NCI-H345 (cell line): ENCODE measurements around the gene ERFL.
"Not testable (repeated sequence)": the region's sequence is repeated elsewhere in the genome, so short reads cannot be mapped to it uniquely, and the experiment has no call there.

Experiments
- DNase-seq: peaks from one replicate; lab custom pipeline; 2025; lab: John Stamatoyannopoulos, UW

ERFL gene

GRCh38 chr19:41941410-41942202, 13.4 kb upstream of the ERFL start:
- no peak for DNase-seq

DNA sequence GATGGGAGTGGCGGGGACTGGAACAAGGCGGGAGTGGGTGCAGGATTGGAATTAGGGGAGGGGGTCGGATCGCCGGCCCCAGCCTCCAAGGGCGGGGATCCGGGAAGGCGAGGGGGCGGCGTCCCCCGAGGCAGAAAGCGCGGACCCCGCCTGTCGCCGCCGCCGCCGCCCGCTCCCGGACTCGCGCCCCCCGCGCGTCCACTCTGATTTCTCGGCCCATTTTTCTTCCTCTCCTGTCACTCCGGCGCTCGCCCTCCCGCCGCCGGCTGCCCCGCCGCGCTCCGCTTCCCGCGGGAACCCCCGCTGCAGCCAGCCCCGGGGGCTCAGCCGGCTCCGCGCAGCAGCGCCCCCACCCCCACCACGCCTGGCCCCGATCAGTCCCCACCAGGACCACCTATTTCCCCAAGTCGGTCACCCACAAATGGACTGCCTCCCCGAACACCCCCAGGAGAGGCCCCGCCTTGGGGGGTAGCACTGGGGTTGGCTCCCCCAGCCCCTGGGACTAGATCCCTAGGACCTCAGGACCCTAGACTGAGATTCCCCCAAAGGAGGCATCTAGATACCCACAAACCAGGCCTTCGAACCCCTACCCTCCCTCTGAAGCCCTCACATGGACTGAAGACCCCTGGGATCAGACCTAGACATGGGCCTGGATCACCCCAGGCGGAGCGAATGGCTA, 12.6 kb upstream of the ERFL start:
- DNase-seq, result no peak

DNA sequence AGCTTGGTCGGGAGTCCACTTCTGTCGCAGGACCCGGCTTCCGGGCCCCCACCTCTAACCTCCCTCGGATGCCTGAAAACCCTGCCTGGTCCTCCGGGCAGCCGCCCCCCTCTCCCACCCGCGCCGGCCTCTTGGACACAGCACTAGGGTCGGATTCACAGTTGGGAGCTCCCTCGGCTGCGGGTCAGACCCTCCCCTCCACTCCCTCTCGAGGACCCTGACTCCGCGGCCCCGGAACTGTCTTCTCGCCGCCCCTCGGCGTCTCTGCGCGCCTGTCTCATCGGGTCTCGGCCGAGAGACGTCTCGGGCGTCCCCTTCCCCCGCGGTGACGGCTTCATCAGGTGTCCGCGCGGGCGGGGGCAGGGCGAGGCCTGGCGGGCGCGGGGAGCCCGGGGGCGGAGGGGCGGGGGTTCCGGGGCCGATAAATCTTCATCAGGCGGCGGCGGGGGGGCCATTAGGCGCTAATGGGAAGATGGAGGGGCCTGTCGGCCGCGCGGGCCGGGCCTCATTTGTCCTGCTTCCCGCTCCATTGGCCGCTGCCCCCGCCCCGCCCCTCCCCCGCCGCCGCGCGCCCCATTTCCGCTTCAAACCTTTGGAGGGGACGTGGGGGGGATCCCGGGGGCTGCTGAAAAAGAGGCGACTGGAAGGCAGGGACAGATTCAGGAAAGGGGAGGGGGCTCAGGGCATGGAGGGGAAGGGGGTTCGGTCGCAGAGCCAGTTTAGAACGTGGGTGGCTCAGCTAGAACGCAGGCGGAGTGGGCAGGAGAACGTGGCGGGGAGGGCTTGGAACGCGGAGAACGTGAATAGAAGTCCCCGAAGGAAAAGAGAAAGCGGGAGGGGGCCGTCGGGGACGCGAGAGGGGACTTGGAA, 11.8 kb upstream of the ERFL start:
- DNase-seq, result no peak

GRCh38 chr19:41939209-41939608, 11.0 kb upstream of the ERFL start:
- not testable (repeated sequence) for DNase-seq

GRCh38 chr19:41937525-41938468, 9.5 kb upstream of the ERFL start:
- DNase-seq, result no peak

GRCh38 chr19:41936961-41937360, 8.7 kb upstream of the ERFL start:
- DNase-seq, result no peak

GRCh38 chr19:41936416-41936850, 8.2 kb upstream of the ERFL start:
- no peak for DNase-seq

DNA sequence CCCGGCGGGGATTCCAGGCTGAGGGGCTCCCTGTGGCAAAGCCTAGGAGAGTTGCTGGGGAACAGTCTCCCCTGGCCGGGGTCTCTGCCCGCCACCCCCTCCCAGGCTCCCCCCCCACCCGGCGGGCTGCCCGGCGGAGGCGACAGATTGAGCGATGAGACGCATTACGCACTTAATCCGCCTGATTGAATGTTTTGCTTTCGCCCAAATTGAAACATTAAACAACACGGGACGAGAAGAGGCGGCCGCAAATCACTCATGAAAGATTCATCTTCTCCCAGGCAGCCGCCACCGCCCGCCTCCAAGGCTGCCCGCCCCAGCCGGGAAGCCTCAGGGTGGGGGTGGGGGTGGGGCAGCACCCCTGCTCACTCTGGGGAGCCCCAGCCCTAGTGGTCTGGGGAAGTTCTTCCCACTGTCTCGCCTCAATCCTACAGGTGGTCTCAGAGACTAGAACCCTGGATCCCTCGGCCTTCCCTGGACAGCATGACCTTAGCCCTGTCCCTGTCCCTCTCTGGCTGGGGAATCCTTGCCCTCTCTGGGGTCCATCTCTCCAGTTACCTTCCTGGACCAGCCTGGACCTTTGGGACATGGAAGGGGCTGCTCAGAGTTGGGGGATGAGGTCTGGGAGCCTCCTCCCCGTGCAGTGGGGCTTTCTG, 7.6 kb upstream of the ERFL start:
- no peak for DNase-seq

DNA sequence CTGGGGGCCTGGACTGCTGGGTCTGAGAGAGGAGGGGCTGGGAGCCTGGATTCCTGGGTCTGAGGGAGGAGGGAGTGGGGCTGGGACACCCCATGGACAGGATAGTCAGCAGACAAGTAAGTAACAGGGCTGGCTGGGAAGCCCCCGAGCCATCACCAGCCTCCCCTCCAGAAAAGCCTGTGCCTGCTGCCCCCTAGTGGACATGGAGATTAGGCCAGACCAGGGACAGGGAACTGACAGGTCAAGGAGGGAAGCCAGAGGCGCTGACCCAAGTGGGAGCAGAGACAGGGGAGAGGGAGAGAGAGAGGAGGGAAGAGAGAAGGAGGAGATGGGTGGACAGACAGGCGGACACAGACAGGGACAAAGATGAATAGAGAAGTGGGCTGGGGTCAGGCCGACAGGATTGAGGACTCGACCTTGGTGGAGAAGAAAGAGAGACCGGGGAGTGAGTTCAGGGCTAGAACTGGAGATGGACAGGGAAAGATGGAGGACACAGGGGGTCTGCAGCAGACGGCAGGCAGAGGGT, 6.7 kb upstream of the ERFL start:
- DNase-seq, result peak; percentile 46

DNA sequence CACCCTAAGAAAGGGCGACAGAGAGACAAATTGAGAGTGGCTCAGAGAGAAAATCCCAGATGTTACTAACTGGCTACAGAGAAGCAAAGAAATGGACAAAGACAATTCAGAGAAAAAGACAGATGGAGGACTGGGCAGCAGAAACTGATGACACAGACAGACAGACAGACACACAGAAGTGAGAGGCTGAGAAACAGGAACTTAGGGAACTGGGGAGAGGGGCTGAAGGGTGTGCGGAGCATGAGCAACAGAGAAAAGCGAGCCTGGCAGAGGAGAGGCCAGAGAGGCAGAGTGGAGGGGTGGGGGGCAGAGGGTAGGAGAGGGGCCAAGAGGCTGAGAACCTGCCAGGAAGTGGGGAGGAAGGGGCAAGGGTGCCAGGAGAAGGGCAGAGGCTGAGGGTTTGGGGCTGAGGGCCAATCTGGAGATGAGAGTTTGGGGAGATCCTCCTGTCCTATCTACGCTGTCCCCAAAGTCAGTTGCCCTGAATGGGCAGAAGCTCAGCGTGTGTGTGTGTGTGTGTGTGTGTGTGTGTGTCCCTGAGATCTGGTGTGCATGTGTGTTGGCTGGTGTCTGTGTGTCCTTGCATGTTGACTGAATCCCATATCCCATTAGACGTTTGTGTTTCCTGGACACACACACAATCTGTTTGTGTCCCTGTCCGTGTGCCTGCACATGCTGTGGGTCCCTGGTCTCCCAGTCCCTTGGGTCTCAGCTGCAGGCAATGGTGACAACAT, 5.6 kb upstream of the ERFL start:
- no peak for DNase-seq

GRCh38 chr19:41932720-41933332, 4.6 kb upstream of the ERFL start:
- no peak for DNase-seq

DNA sequence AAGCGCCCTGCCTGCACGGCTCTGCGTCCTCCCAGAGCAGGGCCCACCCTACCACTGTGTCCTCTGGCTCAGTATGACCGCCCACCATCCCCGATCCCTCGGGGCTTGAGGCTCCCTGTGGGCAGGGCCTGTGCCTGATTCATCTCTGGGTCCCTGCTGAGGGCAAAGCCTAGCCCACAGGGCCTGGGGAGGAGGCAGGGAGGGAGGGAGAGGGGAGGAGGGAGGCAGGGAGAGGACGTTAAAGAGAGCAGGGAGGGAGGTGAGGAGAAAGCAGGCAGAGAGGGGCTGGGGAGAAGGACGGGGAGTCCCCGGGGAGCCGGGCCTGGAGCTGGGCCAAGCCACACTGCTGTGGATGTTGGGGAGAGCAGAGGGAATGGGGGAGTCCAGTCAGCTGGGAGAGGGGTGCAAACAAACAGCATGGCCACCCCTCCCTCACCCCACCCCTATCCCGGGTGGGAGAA, 4.0 kb upstream of the ERFL start:
- DNase-seq, result no peak

DNA sequence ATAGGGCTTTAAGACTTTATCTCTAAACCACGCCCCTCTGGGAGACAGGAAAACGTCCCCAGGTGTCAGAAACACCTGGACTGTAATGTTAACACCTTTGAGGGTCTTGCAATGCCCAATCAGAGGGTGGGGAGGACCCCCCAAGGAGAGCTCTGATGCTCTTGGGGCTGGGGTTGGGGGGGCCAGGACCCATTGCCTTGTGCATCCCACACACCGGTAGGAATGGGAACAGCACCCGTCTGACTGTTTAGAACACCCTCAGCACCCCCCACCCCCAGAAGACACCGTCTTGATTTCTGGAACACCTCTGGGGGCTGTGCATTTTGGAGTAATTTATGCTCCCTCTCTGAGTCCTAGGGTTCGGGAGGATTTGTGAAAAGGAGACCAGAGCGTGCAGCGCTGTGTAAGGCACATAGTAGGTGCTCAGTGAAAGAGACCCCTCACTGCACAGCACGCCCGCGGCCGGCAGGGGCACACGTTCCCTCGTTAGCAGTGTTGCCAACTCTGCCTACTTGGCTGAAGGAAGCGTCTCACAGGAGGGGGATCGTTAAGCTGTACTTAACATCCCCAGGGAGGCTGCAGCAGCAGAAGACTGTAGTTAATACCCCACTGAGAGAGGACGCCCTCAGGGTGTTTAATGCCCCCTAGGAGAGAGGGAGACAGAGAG, 2.8 kb upstream of the ERFL start:
- DNase-seq, result peak; percentile 43

DNA sequence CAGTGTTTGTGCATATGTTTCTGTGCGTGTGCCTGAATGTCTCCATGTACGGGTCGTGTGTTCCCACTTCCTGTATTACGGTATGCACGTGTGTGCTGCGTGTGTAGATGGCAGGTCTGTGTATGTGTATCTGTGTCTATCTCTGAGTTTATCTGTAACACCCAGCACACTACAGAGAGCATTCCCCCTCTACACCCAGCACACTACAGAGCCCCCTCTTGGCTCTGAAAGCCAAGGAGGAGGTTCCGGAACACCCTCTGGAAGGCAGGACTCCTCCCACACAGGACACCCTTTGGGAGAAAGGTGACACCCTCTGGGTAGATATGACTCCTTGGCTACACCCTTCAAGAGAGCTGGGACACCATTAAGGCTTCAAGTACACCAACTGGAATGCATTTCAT, 2.1 kb upstream of the ERFL start:
- DNase-seq, result no peak

GRCh38 chr19:41929536-41930071, 1.4 kb upstream of the ERFL start:
- no peak for DNase-seq

DNA sequence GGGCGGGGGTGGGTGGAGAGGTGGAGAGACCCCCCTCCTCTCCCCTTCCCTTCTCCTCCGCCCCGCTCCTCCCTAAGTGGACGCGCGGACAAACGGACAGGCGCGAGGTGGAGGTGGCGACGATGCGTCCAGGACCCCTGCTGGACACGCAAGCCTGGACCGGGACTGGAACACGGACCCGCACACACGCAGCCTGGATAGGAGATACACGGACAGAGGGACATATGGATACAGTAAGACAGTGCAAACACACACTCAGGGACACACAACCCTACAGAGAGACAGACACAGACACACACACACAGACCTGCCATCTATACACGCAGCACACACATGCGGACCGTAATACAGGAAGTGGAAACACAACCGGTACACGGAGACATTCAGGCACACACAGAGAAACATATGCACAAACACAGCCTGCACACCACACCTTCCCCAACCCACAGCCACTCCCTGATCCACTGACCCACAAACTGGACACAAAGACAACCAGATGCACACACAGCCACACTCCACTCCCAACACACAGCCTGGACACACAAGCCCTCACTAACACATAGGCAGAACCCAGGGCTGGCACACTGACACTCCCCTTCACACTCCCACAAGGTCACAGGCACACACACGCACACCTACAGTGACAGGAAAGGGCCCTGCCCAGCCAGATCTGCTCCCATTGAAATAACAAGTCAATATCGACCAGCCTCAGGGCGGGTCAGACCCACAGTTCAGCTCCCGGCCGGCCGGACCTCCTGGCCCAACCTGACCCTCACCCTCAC, 696 bp upstream of the ERFL start:
- no peak for DNase-seq

- no peak for DNase-seq
Observed at GRCh38 chr19:41927497-41928192, 604 bp downstream of the ERFL start.
